Peyer's patch (tissue), 4 donors: ENCODE data around the gene VSIG10. TPM values are rescaled to one million over a fixed set of nuclear protein-coding genes. Genes with fewer than 3 reads are reported as not detected.

Source experiments
- DNase-seq, 3 donors: peaks; one replicate each; pipeline ENCODE4 v3.0.0-alpha.2; 2017 to 2019
- H3K27ac ChIP-seq, 4 donors: fragments of 200-600 bp; sonication (generic); one replicate each; pipeline ENCODE4 v1.5.1; 2016 to 2019
- H3K27me3 ChIP-seq, 2 donors: fragments of 200-600 bp; sonication (generic); one replicate each; pipeline ENCODE4 v1.5.1; 2019
- H3K36me3 ChIP-seq, 3 donors: fragments of 200-600 bp; sonication (generic); one replicate each; pipeline ENCODE4 v1.5.1; 2016 to 2019
- H3K4me1 ChIP-seq, 4 donors: fragments of 200-600 bp; sonication (generic); one replicate each; pipeline ENCODE4 v1.5.1; 2016 to 2019
- H3K4me3 ChIP-seq, 4 donors: fragments of 200-600 bp; sonication (generic); 1 replicate in 3 of 4; 2 replicates in 1 of 4; pipeline ENCODE4 v1.5.1; 2016 to 2019; ENCODE audit warnings: mild to moderate bottlenecking in 1 of 4
- H3K9me3 ChIP-seq, 4 donors: fragments of 200-600 bp; sonication (generic); one replicate each; pipeline ENCODE4 v1.5.1; 2016 to 2019; ENCODE audit warnings: mild to moderate bottlenecking in 1 of 4
- POLR2A ChIP-seq, 2 donors: fragments of 450-650 bp; IDR thresholded peaks; one replicate each; pipeline ENCODE4 v1.5.1; 2017; ENCODE audit warnings: antibody characterized with exemption in 2 of 2, mild to moderate bottlenecking in 2 of 2, moderate library complexity in 2 of 2
- total RNA-seq, 4 donors: library from RNA; depleted of rRNA; stranded (reverse); fragments of >200 nt; gene quantifications; one replicate each; pipeline ENCODE4 v1.1.0, GENCODE V29; 2016
- TF ChIP-seq, protein P1 (sequence below), 6 experiments: fragments of 450-650 bp in 4 of 6; fragments of 200-600 bp in 2 of 6; sonication (generic) in 1 of 6; IDR thresholded peaks; one replicate each; pipeline ENCODE4 v1.5.1; 2017 to 2019; ENCODE audit warnings: antibody characterized with exemption in 6 of 6, mild to moderate bottlenecking in 3 of 6, moderate library complexity in 1 of 6

VSIG10 gene
- total RNA-seq, 4 donors from 2014 or later = 72.6 to 342 (median 208) TPM

DNA sequence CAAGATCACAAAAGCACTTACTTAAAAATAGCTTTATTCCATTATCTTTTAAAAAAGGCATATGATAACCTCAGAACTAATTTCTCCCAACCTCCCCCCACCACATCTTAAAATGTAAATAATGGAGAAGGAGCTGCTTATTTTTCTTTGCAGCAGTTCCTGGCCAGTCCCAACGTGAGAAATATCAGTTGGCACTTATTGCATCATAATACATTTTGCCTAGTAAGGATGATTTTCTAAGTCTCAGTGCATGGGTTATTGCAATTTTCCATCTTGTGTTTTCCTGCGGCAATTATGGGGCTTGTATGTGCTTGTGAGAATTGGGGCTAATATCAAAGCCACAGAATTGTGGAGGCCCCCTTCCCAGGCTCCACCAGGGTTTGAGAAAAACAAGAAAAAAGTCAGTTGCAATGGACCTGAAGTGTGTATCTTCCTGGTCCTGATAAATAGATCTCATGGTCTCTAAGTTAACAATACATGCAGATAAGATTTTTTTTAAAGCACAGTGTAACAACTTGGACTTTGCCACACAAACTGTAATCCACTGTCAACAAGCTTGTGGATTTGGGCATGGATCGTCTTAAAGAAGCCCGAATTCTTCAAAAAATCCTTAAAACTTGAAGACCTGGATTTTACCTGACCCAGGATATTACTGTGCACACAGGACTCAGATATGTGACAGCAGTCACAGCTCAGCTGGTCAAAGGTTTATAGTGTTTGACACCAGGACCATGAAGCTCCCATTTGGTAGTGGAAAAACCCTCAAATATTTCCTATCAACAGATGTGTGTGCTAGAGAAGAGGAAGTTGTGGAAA lies 40.0 kb downstream of the VSIG10 start:
- Histone ChIP-seq H3K4me3 (no peak overlapping the region), H3K9me3 (no peaks in the 10 kb centered on the region), H3K36me3 (no peaks in the 10 kb centered on the region), H3K27ac (peak overlapping the region in 2 of 4 donors; percentile 75 to 98), H3K4me1 (peaks cover 0 to 44% (median 5%) of the 10 kb centered on the region in 4 donors), H3K27me3 (no peaks in the 10 kb centered on the region)
- TF ChIP-seq, protein P1, sequence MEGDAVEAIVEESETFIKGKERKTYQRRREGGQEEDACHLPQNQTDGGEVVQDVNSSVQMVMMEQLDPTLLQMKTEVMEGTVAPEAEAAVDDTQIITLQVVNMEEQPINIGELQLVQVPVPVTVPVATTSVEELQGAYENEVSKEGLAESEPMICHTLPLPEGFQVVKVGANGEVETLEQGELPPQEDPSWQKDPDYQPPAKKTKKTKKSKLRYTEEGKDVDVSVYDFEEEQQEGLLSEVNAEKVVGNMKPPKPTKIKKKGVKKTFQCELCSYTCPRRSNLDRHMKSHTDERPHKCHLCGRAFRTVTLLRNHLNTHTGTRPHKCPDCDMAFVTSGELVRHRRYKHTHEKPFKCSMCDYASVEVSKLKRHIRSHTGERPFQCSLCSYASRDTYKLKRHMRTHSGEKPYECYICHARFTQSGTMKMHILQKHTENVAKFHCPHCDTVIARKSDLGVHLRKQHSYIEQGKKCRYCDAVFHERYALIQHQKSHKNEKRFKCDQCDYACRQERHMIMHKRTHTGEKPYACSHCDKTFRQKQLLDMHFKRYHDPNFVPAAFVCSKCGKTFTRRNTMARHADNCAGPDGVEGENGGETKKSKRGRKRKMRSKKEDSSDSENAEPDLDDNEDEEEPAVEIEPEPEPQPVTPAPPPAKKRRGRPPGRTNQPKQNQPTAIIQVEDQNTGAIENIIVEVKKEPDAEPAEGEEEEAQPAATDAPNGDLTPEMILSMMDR (IDR thresholded peaks at IDR 0.05) = no peak
- TF ChIP-seq POLR2A (IDR thresholded peaks at IDR 0.05) = no peak
- DNase-seq = no peak

DNA sequence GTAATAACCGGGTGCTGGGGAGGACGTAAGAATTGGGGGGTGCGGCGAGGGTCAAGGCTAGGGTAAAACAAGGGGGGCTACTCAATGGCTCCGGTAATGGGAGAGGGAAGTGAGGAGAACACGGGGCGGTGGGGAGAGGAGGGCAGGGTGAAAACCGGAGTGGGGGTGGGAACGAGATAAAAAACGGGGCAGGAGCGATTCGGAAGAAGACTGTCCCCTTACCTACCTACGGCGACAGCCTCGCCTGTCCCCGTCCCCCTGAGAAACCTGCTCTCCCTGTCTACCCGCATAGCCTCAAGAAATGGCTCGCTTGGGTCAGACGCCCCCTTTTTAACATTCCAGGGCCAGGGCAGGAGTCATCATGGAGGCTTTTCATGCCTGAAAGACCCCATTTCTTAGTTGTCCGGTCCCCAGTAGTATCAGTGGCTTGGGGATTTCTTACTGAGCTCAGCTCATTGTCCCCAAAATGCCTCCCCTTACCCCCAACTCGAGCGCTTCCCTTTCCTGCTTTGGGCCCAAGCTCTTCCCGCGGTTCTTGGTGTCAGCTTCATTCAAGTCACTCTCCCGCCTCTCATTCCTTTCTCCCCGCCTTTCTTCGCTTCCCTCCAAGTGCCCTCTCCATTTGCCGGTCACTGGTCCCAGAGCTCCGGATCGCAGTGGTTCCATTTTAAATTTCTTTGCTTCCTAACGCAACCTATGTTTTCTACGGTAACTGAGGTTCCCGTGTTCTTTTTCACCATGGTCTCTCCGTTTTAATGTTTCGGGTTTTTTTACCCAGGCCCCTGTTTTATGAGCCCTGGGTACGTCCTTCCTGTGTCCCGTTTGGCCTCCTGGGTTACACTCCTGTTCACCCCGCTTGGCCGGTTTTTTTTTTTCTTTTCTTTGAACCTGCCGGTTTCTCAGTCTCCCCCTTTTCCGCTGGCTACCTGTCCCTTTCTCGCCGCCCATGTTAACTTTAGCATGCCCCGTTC lies 41.7 kb downstream of the VSIG10 start:
- Histone ChIP-seq H3K27me3 (no peaks in the 10 kb centered on the region), H3K4me3 (peak overlapping the region; percentile 56 to 88 (median 72)), H3K9me3 (no peaks in the 10 kb centered on the region), H3K27ac (peak overlapping the region; percentile 89 to 99 (median 94)), H3K36me3 (no peaks in the 10 kb centered on the region), H3K4me1 (peaks cover 0 to 45% (median 5%) of the 10 kb centered on the region in 4 donors)
- DNase-seq = peak; percentile 26 to 64 (median 56)
- TF ChIP-seq, protein P1 (IDR thresholded peaks at IDR 0.05) = no peak
- no peak for TF ChIP-seq POLR2A (IDR thresholded peaks at IDR 0.05)

DNA sequence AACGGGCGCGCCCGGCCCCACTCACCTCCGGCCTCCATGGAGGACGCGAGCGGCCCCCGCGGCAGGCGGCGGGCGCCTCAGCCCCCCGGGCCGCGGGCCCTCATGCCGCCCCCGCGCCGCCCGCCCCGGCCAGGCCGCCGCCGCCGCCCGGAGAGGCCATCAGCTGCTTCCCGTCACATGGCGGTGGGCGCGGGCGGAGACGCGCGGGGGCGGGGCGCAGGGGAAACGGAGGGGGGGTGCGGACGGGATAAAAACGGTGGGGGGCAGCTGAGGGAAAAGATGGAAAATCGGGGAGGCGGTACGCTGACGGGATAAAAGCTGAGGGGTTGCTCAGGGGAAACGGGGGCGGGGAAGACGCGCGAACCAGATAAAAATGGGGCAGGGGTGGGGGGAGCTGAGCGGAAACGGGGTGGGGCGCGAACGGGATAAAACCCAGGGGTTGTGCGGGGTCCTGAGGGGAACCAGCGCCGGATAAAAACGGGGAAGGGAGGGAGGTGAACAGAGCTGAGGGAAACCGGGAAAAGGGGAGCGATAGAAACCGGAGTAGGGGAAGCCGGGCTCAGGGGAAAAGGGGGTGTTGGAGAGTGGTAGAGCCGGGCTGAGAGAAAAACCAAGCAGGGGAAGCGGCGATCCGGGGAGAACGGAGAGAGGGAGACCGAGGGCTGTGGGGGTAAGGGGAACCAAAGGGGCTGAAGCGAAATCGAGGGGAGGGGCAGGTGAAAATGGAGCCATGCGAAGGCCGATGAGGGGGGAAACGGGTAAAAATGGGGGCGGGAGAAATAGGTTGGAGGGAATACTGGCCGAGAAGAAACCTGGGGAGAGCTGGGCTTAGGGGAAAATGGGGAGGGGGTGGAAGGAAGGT lies 42.6 kb downstream of the VSIG10 start, which contains the start of gene WSB2:
Gene WSB2 (minus strand): TSS at position 169 of the 862 bp plus-strand sequence. CDS start 131 bp downstream, at position 38.
- Histone ChIP-seq H3K9me3 (no peaks in the 10 kb centered on the region), H3K36me3 (no peaks in the 10 kb centered on the region), H3K4me1 (peaks cover 0 to 54% (median 6%) of the 10 kb centered on the region in 4 donors), H3K4me3 (peak within 1 kb of the TSS; percentile 56 to 88 (median 72)), H3K27ac (peak within 1 kb of the TSS; percentile 89 to 99 (median 94)), H3K27me3 (no peaks in the 10 kb centered on the region)
- no peak for TF ChIP-seq POLR2A (IDR thresholded peaks at IDR 0.05)
- TF ChIP-seq, protein P1 (IDR thresholded peaks at IDR 0.05) = no peak
- peak; percentile 70 to 85 (median 81) for DNase-seq

DNA sequence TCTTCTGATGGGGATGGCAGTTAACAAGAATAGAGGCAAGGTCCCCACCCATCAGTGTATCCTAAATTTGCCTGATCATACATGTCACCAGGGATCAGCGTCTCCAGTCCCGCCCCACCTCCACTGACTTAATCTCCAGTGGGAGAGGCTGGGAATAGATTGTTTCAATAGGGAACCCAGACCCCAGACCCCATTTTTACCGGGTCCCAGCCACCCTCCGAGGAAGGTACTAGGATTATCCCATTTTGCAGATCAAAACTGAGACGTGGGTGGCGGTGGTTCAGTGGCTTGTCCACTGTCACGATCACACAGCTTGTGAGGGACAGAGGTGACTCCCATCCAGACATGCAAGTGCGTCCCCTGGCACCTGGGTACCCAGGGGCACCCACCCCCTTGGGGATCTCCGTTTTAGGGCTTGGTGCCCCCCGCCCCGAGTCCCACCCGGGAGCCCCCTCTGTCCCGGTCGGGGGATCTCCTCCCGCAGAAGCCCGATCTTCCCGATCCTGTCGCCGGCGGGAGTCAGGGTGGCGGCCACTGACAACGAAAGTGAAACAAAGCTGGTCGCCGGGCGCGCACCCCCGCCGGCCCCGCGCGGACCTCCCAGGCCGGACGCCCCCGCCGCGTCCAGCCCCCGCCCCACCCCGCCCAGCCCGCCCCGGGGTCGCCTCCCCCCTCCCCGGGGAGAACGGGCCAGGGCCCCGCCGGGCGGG lies 43.4 kb downstream of the VSIG10 start:
- H3K36me3 ChIP-seq = no peaks in the 10 kb centered on the region
- TF ChIP-seq, protein P1 (IDR thresholded peaks at IDR 0.05) = no peak
- TF ChIP-seq POLR2A (IDR thresholded peaks at IDR 0.05) = no peak
- no peaks in the 10 kb centered on the region for H3K27me3 ChIP-seq
- peak overlapping the region; percentile 89 to 99 (median 94) for H3K27ac ChIP-seq
- peaks cover 0 to 58% (median 6%) of the 10 kb centered on the region in 4 donors for H3K4me1 ChIP-seq
- DNase-seq = peak; percentile 46 to 81 (median 72)
- H3K9me3 ChIP-seq = no peaks in the 10 kb centered on the region
- H3K4me3 ChIP-seq = peak overlapping the region; percentile 56 to 88 (median 72)
